SK-N-SH (cell line): ENCODE results near the gene TNFRSF12A. TPM values are rescaled to one million over a fixed set of nuclear protein-coding genes. Genes with fewer than 3 reads are reported as not detected.

Experiments
- CTCF ChIA-PET: fragments of 300-600, 350-600 bp; formaldehyde crosslinking; extraction: SDS; loops from one replicate; lab custom pipeline; 2021; lab: Yijun Ruan, JAX
- POLR2A ChIA-PET: fragments of 350-600 bp; sonication (Branson Sonifier 250); formaldehyde crosslinking; extraction: SDS; loops from one replicate; lab custom pipeline; 2020; ENCODE audit warnings: antibody characterized with exemption, inconsistent platforms; lab: Yijun Ruan, JAX
- DNase-seq: peaks from one replicate; pipeline ENCODE4 v3.0.0; 2012
- H2AFZ ChIP-seq: fragments of 200-600 bp; sonication (generic); 2 replicates; pipeline ENCODE4 v1.8.1; 2016; ENCODE audit warnings: antibody characterized with exemption, mild to moderate bottlenecking, low read depth
- H3F3A ChIP-seq: fragments of 200-600 bp; sonication (generic); replicated peaks from 2 replicates; pipeline ENCODE3; 2016; ENCODE audit warnings: antibody characterized with exemption, mild to moderate bottlenecking; ENCODE audit not compliant: insufficient read depth
- H3K27ac ChIP-seq, 2 experiments: fragments of 200-500 bp in 1 of 2; fragments of 200-600 bp in 1 of 2; sonication (Bioruptor generic) in 1 of 2; sonication (generic), shearing (Covaris generic) in 1 of 2; 2 replicates each; pipeline versions ENCODE4 v1.5.1 to v1.6.1; 2014 to 2016; ENCODE audit warnings: low read depth in 2 of 2, inconsistent platforms in 1 of 2, low read length in 1 of 2, mild to moderate bottlenecking in 1 of 2, mixed read lengths in 1 of 2
- H3K27me3 ChIP-seq: fragments of 200-600 bp; sonication (generic), shearing (Covaris generic); 2 replicates; pipeline ENCODE4 v1.6.1; 2016; ENCODE audit warnings: mixed run types; ENCODE audit not compliant: insufficient read depth
- H3K36me3 ChIP-seq, 2 experiments: fragments of 200-500 bp in 1 of 2; fragments of 200-600 bp in 1 of 2; sonication (Bioruptor generic) in 1 of 2; sonication (generic) in 1 of 2; replicated peaks in 1 of 2; 2 replicates each; pipeline versions ENCODE3 to v1.5.1; 2014 to 2016; ENCODE audit warnings: low read length in 1 of 2, mild to moderate bottlenecking in 1 of 2; ENCODE audit not compliant: insufficient read depth in 2 of 2, control insufficient read depth in 1 of 2
- H3K4me1 ChIP-seq, 2 experiments: fragments of 200-500 bp in 1 of 2; fragments of 200-600 bp in 1 of 2; sonication (Bioruptor generic) in 1 of 2; sonication (generic), shearing (Covaris generic) in 1 of 2; 2 replicates each; pipeline versions ENCODE4 v1.5.1 to v1.6.1; 2014 to 2016; ENCODE audit warnings: low read depth in 1 of 2, low read length in 1 of 2, mixed run types in 1 of 2; ENCODE audit not compliant: insufficient read depth in 2 of 2, control insufficient read depth in 1 of 2
- H3K4me2 ChIP-seq: fragments of 200-600 bp; sonication (generic), shearing (Covaris generic); 2 replicates; pipeline ENCODE4 v1.6.1; 2017; ENCODE audit warnings: mixed run types
- H3K4me3 ChIP-seq, 2 experiments: fragments of 200-500 bp in 1 of 2; fragments of 200-600 bp in 1 of 2; sonication (Bioruptor generic) in 1 of 2; sonication (generic), shearing (Covaris generic) in 1 of 2; 2 replicates each; pipeline versions ENCODE4 v1.5.1 to v1.8.1; 2014 to 2016; ENCODE audit warnings: low read depth in 2 of 2, inconsistent platforms in 1 of 2, low read length in 1 of 2, mild to moderate bottlenecking in 1 of 2, mixed read lengths in 1 of 2, moderate library complexity in 1 of 2
- H3K79me2 ChIP-seq: fragments of 200-600 bp; sonication (generic); 2 replicates; pipeline ENCODE4 v1.8.1; 2017; ENCODE audit warnings: mild to moderate bottlenecking; ENCODE audit not compliant: insufficient read depth
- H3K9ac ChIP-seq: fragments of 200-600 bp; sonication (generic); 2 replicates; pipeline ENCODE4 v1.6.1; 2017; ENCODE audit warnings: mixed run types
- H3K9me2 ChIP-seq: fragments of 200-600 bp; sonication (generic); 2 replicates; pipeline ENCODE4 v1.6.1; 2017; ENCODE audit warnings: mixed run types
- H3K9me3 ChIP-seq: fragments of 200-600 bp; sonication (generic); 2 replicates; pipeline ENCODE4 v1.6.1; 2017; ENCODE audit warnings: mixed run types, mild to moderate bottlenecking, moderate library complexity
- H4K20me1 ChIP-seq: fragments of 200-600 bp; sonication (generic); 2 replicates; pipeline ENCODE4 v1.6.1; 2017; ENCODE audit warnings: mild to moderate bottlenecking, mixed run types; ENCODE audit not compliant: insufficient read depth
- ELF1 ChIP-seq: IDR thresholded peaks from 2 replicates; pipeline ENCODE4 v1.4.0; 2012
- EZH2phosphoT487 ChIP-seq: fragments of 200-600 bp; sonication (generic); IDR thresholded peaks from 2 replicates; pipeline ENCODE4 v1.6.1; 2017; ENCODE audit warnings: low read depth, mixed run types, mild to moderate bottlenecking, antibody characterized with exemption, moderate library complexity, borderline replicate concordance
- JUND ChIP-seq: IDR thresholded peaks from 2 replicates; pipeline ENCODE4 v1.4.0; 2012
- NFIC ChIP-seq: IDR thresholded peaks from 2 replicates; pipeline ENCODE4 v1.4.0; 2012; ENCODE audit warnings: borderline replicate concordance
- RFX5 ChIP-seq: IDR thresholded peaks from 2 replicates; pipeline ENCODE4 v1.6.1; 2012; ENCODE audit warnings: mild to moderate bottlenecking, improper control_type of control experiment, low read length
- SMC3 ChIP-seq: IDR thresholded peaks from 2 replicates; pipeline ENCODE4 v1.6.1; 2012; ENCODE audit warnings: low read depth, low read length, improper control_type of control experiment
- TEAD4 ChIP-seq: IDR thresholded peaks from 2 replicates; pipeline ENCODE4 v1.4.0; 2012; ENCODE audit warnings: mild to moderate bottlenecking, borderline replicate concordance; ENCODE audit not compliant: insufficient read depth
- WGBS: methylation state at CpG from one replicate; pipeline ENCODE4 v1.1.6; 2017; ENCODE audit warnings: low lambda C conversion rate; 5-methylcytosine and 5-hydroxymethylcytosine counted together
- polyA plus RNA-seq, 3 experiments: library from polyadenylated mRNA; depleted of rRNA; stranded (reverse); fragments of >200 nt; gene quantifications; 2 replicates each; pipeline ENCODE4 v1.2.3, GENCODE V29; 2012
- TF ChIP-seq, protein P1 (sequence below): IDR thresholded peaks from 2 replicates; pipeline ENCODE4 v1.4.0; 2012; ENCODE audit warnings: low read depth
- TF ChIP-seq, protein P2 (sequence below): IDR thresholded peaks from 2 replicates; pipeline ENCODE4; 2012
- TF ChIP-seq, protein P3 (sequence below): IDR thresholded peaks from 2 replicates; pipeline ENCODE4 v1.6.1; 2012; ENCODE audit warnings: mild to moderate bottlenecking, low read depth, low read length, moderate library complexity

TNFRSF12A gene
- polyA plus RNA-seq, 1 of the 3 experiments (the other 2 are of a cell fraction) = 374 TPM

DNA sequence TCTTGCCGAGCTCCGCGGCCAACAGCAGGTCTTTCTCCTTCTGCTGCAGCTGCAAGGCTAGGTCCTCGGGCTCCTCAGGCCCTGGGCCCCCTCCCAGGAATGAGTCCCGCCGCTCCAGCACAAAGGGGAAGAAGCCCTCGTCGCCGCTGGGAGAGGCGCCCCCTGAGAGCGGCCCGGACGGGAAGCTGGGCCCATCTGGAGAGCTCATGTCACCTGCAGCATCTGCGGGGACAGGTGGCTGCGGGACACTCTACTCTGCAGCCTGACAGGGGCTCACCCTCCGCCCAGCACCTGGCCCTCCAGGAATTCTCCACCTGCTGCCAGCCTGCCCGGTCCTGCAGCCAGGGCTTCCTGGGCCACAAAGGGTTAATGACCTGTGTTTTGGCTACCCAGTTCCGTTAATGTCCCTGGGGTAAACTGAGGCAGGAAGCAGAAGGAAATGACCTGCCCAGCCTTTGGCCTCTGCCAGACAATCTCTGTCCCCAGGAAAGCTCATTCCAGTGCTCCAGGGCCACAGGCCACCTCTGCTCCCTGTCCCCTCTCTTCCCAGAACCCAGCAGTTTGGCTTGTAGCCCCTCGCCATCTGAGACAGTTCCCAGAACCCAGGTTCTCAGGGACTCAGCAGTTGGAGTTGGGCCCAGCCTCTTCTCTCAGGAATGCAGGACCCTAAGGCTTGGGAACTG, 15.3 kb downstream of the TNFRSF12A start:
- Histone ChIP-seq H3K27ac (no peak overlapping the region), H3K9me2 (no peaks in the 10 kb centered on the region), H3K9me3 (no peaks in the 10 kb centered on the region), H3K9ac (no peak overlapping the region), H3K27me3 (peaks cover 86% of the 10 kb centered on the region), H3K4me1 (no peaks in the 10 kb centered on the region), H3F3A (peaks cover 5% of the 10 kb centered on the region), H2AFZ (no peak overlapping the region), H3K79me2 (no peaks in the 10 kb centered on the region), H3K4me2 (no peak overlapping the region), H4K20me1 (no peaks in the 10 kb centered on the region; the same call in 1 of the 2 replicates), H3K36me3 (no peaks in the 10 kb centered on the region), H3K4me3 (no peak overlapping the region)
- WGBS = 37% methylated on average over 16 of the region's 19 CpGs
- ChIA-PET CTCF (interaction anchor here (0.8 to 9.8 kb wide), 12 partner anchors 7 to 127 kb away, joined by 3 to 141 read pairs (median 4); partner anchors contain the start of genes CLDN6, HCFC1R1, IL32 and MMP25), POLR2A (interaction anchor here (0.7 kb wide), 1 partner anchor 13 kb away, joined by 3 read pairs; no protein-coding TSS in a partner anchor)
- DNase-seq = no peak
- no peak for TF ChIP-seq SMC3

DNA sequence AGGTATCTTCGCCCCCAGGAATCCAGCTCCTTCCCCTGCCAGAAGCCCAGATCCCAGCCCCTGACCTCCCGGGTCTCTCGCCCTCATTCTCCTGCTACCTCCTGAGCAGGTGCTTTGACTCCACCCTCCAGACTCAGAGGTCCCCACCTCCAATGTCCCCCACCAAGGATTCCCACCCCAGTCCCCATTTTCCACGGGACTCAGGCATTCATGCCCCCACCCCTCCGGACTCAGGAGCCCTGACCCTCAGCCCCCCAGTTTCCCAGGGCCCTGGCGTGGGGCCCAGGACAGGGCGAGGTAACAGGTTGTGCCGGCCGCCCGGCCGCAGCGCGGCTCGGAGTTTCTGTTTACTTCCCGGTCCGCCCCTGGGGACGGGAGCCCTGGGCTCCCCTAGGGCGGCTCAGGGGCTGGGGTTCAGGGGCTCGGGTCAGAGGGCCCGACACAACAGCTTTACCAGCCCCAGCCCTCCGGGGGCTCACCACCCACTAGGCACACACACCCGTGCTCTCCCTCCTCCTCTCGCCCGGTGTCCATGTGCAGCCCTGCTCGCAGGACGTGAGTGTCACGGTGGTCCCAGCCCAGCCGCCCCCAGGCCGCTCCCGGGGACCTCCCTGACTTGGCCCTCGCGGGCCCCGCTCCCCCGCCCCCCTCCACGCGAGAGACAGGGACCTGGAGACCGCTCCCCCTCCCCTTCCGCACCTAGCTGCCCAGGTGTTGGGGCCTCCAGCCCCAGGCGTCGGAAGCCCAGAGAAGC, 16.0 kb downstream of the TNFRSF12A start:
- no peak for DNase-seq
- no peaks in the 10 kb centered on the region for H3K36me3 ChIP-seq
- TF ChIP-seq, protein P1, sequence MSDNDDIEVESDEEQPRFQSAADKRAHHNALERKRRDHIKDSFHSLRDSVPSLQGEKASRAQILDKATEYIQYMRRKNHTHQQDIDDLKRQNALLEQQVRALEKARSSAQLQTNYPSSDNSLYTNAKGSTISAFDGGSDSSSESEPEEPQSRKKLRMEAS = no peak
- peak; percentile 65; the same call in 1 of the 2 replicates for TF ChIP-seq EZH2phosphoT487
- H3K9me3 ChIP-seq = no peaks in the 10 kb centered on the region
- H3K27me3 ChIP-seq = peaks cover 93% of the 10 kb centered on the region
- 3% methylated on average over 17 of the region's 40 CpGs for WGBS
- no peak overlapping the region for H3K9ac ChIP-seq
- no peaks in the 10 kb centered on the region for H3K79me2 ChIP-seq
- H3K4me1 ChIP-seq = no peaks in the 10 kb centered on the region
- CTCF ChIA-PET = interaction anchor here (1.3 to 9.8 kb wide), 7 partner anchors 6 to 75 kb away, joined by 3 to 141 read pairs (median 16); partner anchors contain the start of genes CLDN6, HCFC1R1, MMP25 and THOC6
- H3K4me2 ChIP-seq = peak overlapping the region; percentile 55; the same call in 1 of the 2 replicates
- H2AFZ ChIP-seq = no peak overlapping the region
- POLR2A ChIA-PET = no interaction called here
- no peaks in the 10 kb centered on the region for H3K9me2 ChIP-seq
- H3K4me3 ChIP-seq = no peak overlapping the region
- no peak overlapping the region for H3K27ac ChIP-seq
- peaks cover under 1% of the 10 kb centered on the region for H3F3A ChIP-seq
- no peaks in the 10 kb centered on the region; the same call in 1 of the 2 replicates for H4K20me1 ChIP-seq

DNA sequence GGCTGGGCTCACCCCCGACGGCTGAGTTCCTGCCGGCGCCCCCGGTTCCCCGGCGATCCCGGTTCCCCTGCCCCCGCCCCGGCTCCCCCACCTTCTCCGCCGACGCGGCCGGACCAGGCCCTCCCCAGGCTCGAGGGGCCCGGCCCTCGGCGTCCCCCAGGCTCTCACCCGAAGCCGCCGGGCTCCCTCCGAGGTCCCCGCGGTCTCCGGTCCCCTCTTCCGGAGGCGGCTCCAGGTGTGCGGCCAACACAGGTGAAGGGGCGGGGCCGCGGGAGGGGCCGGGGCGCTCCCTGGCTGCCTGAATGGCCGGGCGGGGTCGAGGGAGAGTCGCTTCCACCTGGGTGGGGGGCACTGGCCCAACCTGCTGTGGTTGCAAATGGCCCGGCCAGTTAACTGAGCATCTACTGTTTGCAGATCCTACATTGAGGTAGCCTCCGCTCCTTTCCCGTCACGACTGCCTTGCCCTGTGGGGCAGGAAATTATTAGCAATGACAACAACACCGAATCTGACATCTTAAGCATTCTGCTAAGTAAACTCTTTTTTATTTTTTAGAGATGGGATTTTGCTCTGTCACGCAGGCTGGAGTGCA, 16.7 kb downstream of the TNFRSF12A start, which contains the start of gene BICDL2:
Gene BICDL2, minus strand, starts transcription at position 219 of the 590 bp plus-strand sequence. CDS start 1,448 bp downstream, outside the sequence.
- 22% methylated on average over 11 of the region's 44 CpGs for WGBS
- H3K4me3 ChIP-seq = no peak within 1 kb of the TSS
- peak within 1 kb of the TSS; percentile 55; the same call in 1 of the 2 replicates for H3K4me2 ChIP-seq
- TF ChIP-seq SMC3 (no peak), NFIC (no peak), ELF1 (no peak), JUND (no peak), EZH2phosphoT487 (no peak), TEAD4 (no peak), RFX5 (no peak)
- TF ChIP-seq, protein P2, sequence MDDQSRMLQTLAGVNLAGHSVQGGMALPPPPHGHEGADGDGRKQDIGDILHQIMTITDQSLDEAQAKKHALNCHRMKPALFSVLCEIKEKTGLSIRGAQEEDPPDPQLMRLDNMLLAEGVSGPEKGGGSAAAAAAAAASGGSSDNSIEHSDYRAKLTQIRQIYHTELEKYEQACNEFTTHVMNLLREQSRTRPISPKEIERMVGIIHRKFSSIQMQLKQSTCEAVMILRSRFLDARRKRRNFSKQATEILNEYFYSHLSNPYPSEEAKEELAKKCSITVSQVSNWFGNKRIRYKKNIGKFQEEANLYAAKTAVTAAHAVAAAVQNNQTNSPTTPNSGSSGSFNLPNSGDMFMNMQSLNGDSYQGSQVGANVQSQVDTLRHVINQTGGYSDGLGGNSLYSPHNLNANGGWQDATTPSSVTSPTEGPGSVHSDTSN = no peak
- TF ChIP-seq, protein P3, sequence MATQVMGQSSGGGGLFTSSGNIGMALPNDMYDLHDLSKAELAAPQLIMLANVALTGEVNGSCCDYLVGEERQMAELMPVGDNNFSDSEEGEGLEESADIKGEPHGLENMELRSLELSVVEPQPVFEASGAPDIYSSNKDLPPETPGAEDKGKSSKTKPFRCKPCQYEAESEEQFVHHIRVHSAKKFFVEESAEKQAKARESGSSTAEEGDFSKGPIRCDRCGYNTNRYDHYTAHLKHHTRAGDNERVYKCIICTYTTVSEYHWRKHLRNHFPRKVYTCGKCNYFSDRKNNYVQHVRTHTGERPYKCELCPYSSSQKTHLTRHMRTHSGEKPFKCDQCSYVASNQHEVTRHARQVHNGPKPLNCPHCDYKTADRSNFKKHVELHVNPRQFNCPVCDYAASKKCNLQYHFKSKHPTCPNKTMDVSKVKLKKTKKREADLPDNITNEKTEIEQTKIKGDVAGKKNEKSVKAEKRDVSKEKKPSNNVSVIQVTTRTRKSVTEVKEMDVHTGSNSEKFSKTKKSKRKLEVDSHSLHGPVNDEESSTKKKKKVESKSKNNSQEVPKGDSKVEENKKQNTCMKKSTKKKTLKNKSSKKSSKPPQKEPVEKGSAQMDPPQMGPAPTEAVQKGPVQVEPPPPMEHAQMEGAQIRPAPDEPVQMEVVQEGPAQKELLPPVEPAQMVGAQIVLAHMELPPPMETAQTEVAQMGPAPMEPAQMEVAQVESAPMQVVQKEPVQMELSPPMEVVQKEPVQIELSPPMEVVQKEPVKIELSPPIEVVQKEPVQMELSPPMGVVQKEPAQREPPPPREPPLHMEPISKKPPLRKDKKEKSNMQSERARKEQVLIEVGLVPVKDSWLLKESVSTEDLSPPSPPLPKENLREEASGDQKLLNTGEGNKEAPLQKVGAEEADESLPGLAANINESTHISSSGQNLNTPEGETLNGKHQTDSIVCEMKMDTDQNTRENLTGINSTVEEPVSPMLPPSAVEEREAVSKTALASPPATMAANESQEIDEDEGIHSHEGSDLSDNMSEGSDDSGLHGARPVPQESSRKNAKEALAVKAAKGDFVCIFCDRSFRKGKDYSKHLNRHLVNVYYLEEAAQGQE = no peak

More for the DNA sequence above, 16.7 kb downstream of the TNFRSF12A start, which contains the start of gene BICDL2:
- Histone ChIP-seq H3K9me3 (no peaks in the 10 kb centered on the region), H3F3A (no peaks in the 10 kb centered on the region), H3K79me2 (no peaks in the 10 kb centered on the region), H3K9me2 (no peaks in the 10 kb centered on the region), H3K27ac (no peak within 1 kb of the TSS), H2AFZ (no peak within 1 kb of the TSS), H4K20me1 (no peaks in the 10 kb centered on the region; the same call in 1 of the 2 replicates), H3K36me3 (no peaks in the 10 kb centered on the region), H3K9ac (no peak within 1 kb of the TSS), H3K4me1 (no peaks in the 10 kb centered on the region), H3K27me3 (peaks cover 93% of the 10 kb centered on the region)
- POLR2A ChIA-PET = no interaction called here
- DNase-seq = no peak
- CTCF ChIA-PET = no interaction called here
